ENCODE results near the gene CSF2. TPM values are rescaled to one million over a fixed set of nuclear protein-coding genes. Genes with fewer than 3 reads are reported as not detected.

The CSF2 gene
- total RNA-seq, 1 donor = 3.5 TPM

- Histone ChIP-seq H3K4me1 (ENCODE audit: insufficient read depth, low read length) (peaks cover 20% of the 10 kb centered on the region), H3K9me3 (ENCODE audit: low read depth, low read length) (no peaks in the 10 kb centered on the region), H3K4me3 (ENCODE audit: low read length) (no peak overlapping the region), H3K27me3 (ENCODE audit: insufficient read depth, low read length) (no peaks in the 10 kb centered on the region)
Measured at GRCh38 chr5:132059696-132060500, 13.7 kb upstream of the CSF2 start.

- no peak within 1 kb of the TSS for H3K4me3 ChIP-seq (ENCODE audit: low read length)
- H3K27me3 ChIP-seq (ENCODE audit: insufficient read depth, low read length) = no peaks in the 10 kb centered on the region
- H3K4me1 ChIP-seq (ENCODE audit: insufficient read depth, low read length) = peaks cover 16% of the 10 kb centered on the region
- H3K9me3 ChIP-seq (ENCODE audit: low read depth, low read length) = no peaks in the 10 kb centered on the region
Measured at GRCh38 chr5:132060501-132061161, 13.0 kb upstream of the CSF2 start, which contains the start of gene IL3. IL3 (plus strand) TSS chr5:132060655; CDS start chr5:132060707, 52 bp downstream.

GRCh38 chr5:132063090-132063911 lies 10.3 kb upstream of the CSF2 start:
- peaks cover 5% of the 10 kb centered on the region for H3K4me1 ChIP-seq (ENCODE audit: insufficient read depth, low read length)
- no peak overlapping the region for H3K4me3 ChIP-seq (ENCODE audit: low read length)
- H3K27me3 ChIP-seq (ENCODE audit: insufficient read depth, low read length) = no peaks in the 10 kb centered on the region
- H3K9me3 ChIP-seq (ENCODE audit: low read depth, low read length) = no peaks in the 10 kb centered on the region

- no peak overlapping the region for H3K4me3 ChIP-seq (ENCODE audit: low read length)
- H3K9me3 ChIP-seq (ENCODE audit: low read depth, low read length) = no peaks in the 10 kb centered on the region
- H3K4me1 ChIP-seq (ENCODE audit: insufficient read depth, low read length) = peaks cover 5% of the 10 kb centered on the region
- no peaks in the 10 kb centered on the region for H3K27me3 ChIP-seq (ENCODE audit: insufficient read depth, low read length)
Measured at GRCh38 chr5:132064140-132064539, 9.4 kb upstream of the CSF2 start.

GRCh38 chr5:132064738-132065331 lies 8.8 kb upstream of the CSF2 start:
- Histone ChIP-seq H3K4me1 (ENCODE audit: insufficient read depth, low read length) (peaks cover 5% of the 10 kb centered on the region), H3K9me3 (ENCODE audit: low read depth, low read length) (no peaks in the 10 kb centered on the region), H3K27me3 (ENCODE audit: insufficient read depth, low read length) (no peaks in the 10 kb centered on the region), H3K4me3 (ENCODE audit: low read length) (no peak overlapping the region)

- H3K4me3 ChIP-seq (ENCODE audit: low read length) = no peak overlapping the region
Measured at GRCh38 chr5:132065351-132065937, 8.1 kb upstream of the CSF2 start.

GRCh38 chr5:132065951-132066701 lies 7.5 kb upstream of the CSF2 start:
- H3K27me3 ChIP-seq (ENCODE audit: insufficient read depth, low read length) = no peaks in the 10 kb centered on the region
- no peak overlapping the region for H3K4me3 ChIP-seq (ENCODE audit: low read length)
- H3K9me3 ChIP-seq (ENCODE audit: low read depth, low read length) = no peaks in the 10 kb centered on the region
- H3K4me1 ChIP-seq (ENCODE audit: insufficient read depth, low read length) = peaks cover 5% of the 10 kb centered on the region

More at GRCh38 chr5:132065351-132065937, 8.1 kb upstream of the CSF2 start:
- H3K27me3 ChIP-seq (ENCODE audit: insufficient read depth, low read length) = no peaks in the 10 kb centered on the region
- no peaks in the 10 kb centered on the region for H3K9me3 ChIP-seq (ENCODE audit: low read depth, low read length)
- peaks cover 5% of the 10 kb centered on the region for H3K4me1 ChIP-seq (ENCODE audit: insufficient read depth, low read length)

GRCh38 chr5:132066871-132067270 lies 6.7 kb upstream of the CSF2 start:
- Histone ChIP-seq H3K27me3 (ENCODE audit: insufficient read depth, low read length) (no peaks in the 10 kb centered on the region), H3K9me3 (ENCODE audit: low read depth, low read length) (no peaks in the 10 kb centered on the region), H3K4me3 (ENCODE audit: low read length) (no peak overlapping the region), H3K4me1 (ENCODE audit: insufficient read depth, low read length) (peaks cover 5% of the 10 kb centered on the region)

GRCh38 chr5:132067451-132067850 lies 6.1 kb upstream of the CSF2 start:
- H3K4me3 ChIP-seq (ENCODE audit: low read length) = no peak overlapping the region
- H3K9me3 ChIP-seq (ENCODE audit: low read depth, low read length) = no peaks in the 10 kb centered on the region
- H3K27me3 ChIP-seq (ENCODE audit: insufficient read depth, low read length) = no peaks in the 10 kb centered on the region
- peaks cover 5% of the 10 kb centered on the region for H3K4me1 ChIP-seq (ENCODE audit: insufficient read depth, low read length)

- no peaks in the 10 kb centered on the region for H3K27me3 ChIP-seq (ENCODE audit: insufficient read depth, low read length)
- H3K9me3 ChIP-seq (ENCODE audit: low read depth, low read length) = no peaks in the 10 kb centered on the region
- no peak overlapping the region for H3K4me3 ChIP-seq (ENCODE audit: low read length)
- H3K4me1 ChIP-seq (ENCODE audit: insufficient read depth, low read length) = peaks cover 6% of the 10 kb centered on the region
Measured at GRCh38 chr5:132067941-132068808, 5.4 kb upstream of the CSF2 start.

GRCh38 chr5:132069561-132069960 lies 4.0 kb upstream of the CSF2 start:
- Histone ChIP-seq H3K4me1 (ENCODE audit: insufficient read depth, low read length) (peaks cover 10% of the 10 kb centered on the region), H3K4me3 (ENCODE audit: low read length) (no peak overlapping the region), H3K27me3 (ENCODE audit: insufficient read depth, low read length) (no peaks in the 10 kb centered on the region), H3K9me3 (ENCODE audit: low read depth, low read length) (no peaks in the 10 kb centered on the region)

GRCh38 chr5:132069994-132070393 lies 3.6 kb upstream of the CSF2 start:
- no peak overlapping the region for H3K4me3 ChIP-seq (ENCODE audit: low read length)
- no peaks in the 10 kb centered on the region for H3K27me3 ChIP-seq (ENCODE audit: insufficient read depth, low read length)
- H3K4me1 ChIP-seq (ENCODE audit: insufficient read depth, low read length) = peaks cover 7% of the 10 kb centered on the region
- H3K9me3 ChIP-seq (ENCODE audit: low read depth, low read length) = no peaks in the 10 kb centered on the region
